Measurements from ENCODE around the gene PPP1R3F. TPM values are rescaled to one million over a fixed set of nuclear protein-coding genes. Genes with fewer than 3 reads are reported as not detected.
"Not testable (repeated sequence)": the region's sequence is repeated elsewhere in the genome, so short reads cannot be mapped to it uniquely, and the experiment has no call there.

PPP1R3F gene
- total RNA-seq, 1 donor from 2014 or later, result 5.7 TPM

- DNase-seq (ENCODE audit: extremely low read depth, low read depth, low spot score), result no peak
Measured at GRCh38 chrX:49310371-49310770, 40.8 kb downstream of the PPP1R3F start.

GRCh38 chrX:49312176-49312575 lies 42.6 kb downstream of the PPP1R3F start:
- no peak for DNase-seq (ENCODE audit: extremely low read depth, low read depth, low spot score)

GRCh38 chrX:49316085-49316484 lies 46.5 kb downstream of the PPP1R3F start:
- DNase-seq (ENCODE audit: extremely low read depth, low read depth, low spot score), result no peak

GRCh38 chrX:49321737-49322136 lies 52.1 kb downstream of the PPP1R3F start, which contains the start of gene GAGE12J:
Gene GAGE12J (plus strand): TSS chrX:49322037. CDS start chrX:49323194, 1,157 bp downstream.
- not testable (repeated sequence) for DNase-seq (ENCODE audit: extremely low read depth, low read depth, low spot score)

GRCh38 chrX:49322266-49322665 lies 52.7 kb downstream of the PPP1R3F start:
- DNase-seq (ENCODE audit: extremely low read depth, low read depth, low spot score), result not testable (repeated sequence)

- DNase-seq (ENCODE audit: extremely low read depth, low read depth, low spot score), result not testable (repeated sequence)
Measured at GRCh38 chrX:49323735-49324134, 54.1 kb downstream of the PPP1R3F start.

- not testable (repeated sequence) for DNase-seq (ENCODE audit: extremely low read depth, low read depth, low spot score)
Measured at GRCh38 chrX:49330421-49330820, 60.8 kb downstream of the PPP1R3F start.

- not testable (repeated sequence) for DNase-seq (ENCODE audit: extremely low read depth, low read depth, low spot score)
Measured at GRCh38 chrX:49331282-49331681, 61.7 kb downstream of the PPP1R3F start, which contains the start of gene GAGE13. Gene GAGE13 (plus strand): TSS chrX:49331582. CDS start chrX:49332738, 1,156 bp downstream.

- DNase-seq (ENCODE audit: extremely low read depth, low read depth, low spot score), result not testable (repeated sequence)
Measured at GRCh38 chrX:49331841-49332240, 62.2 kb downstream of the PPP1R3F start.

Other genes with a start within 250 kb of the PPP1R3F start
- 50.1 and 72.2 TPM in 2 replicates for gene TFE3, start 226.4 kb upstream of the PPP1R3F start, total RNA-seq
- gene CCDC120, start 210.8 kb upstream of the PPP1R3F start, total RNA-seq, result 2.3 and 5.7 TPM in 2 replicates
- 14.1 and 34.1 TPM in 2 replicates for gene PRAF2, start 195.8 kb upstream of the PPP1R3F start, total RNA-seq
- gene WDR45, start 189.9 kb upstream of the PPP1R3F start, total RNA-seq, result 33.4 and 49.3 TPM in 2 replicates
- gene GPKOW, start 146.1 kb upstream of the PPP1R3F start, total RNA-seq, result 21.0 and 32.6 TPM in 2 replicates
- gene MAGIX, start 107.0 kb upstream of the PPP1R3F start, total RNA-seq, result 1.2 and 1.4 TPM in 2 replicates
- 50.4 and 50.9 TPM in 2 replicates for gene PLP2, start 97.9 kb upstream of the PPP1R3F start, total RNA-seq
- gene PRICKLE3, start 83.4 kb upstream of the PPP1R3F start, total RNA-seq, result 8.1 and 15.6 TPM in 2 replicates
- 0.18 TPM in 1 of 2 replicates, not detected in the other for gene SYP, start 69.6 kb upstream of the PPP1R3F start, total RNA-seq
- gene CACNA1F, start 36.5 kb upstream of the PPP1R3F start, total RNA-seq, result under 0.01 TPM in 1 of 2 replicates, not detected in the other
- gene CCDC22, start 34.3 kb upstream of the PPP1R3F start, total RNA-seq, result 19.5 and 22.1 TPM in 2 replicates
- gene FOXP3, start 5.1 kb upstream of the PPP1R3F start, total RNA-seq, result not detected in 2 replicates
- not detected in 2 replicates for gene GAGE10, start 33.9 kb downstream of the PPP1R3F start, total RNA-seq
- gene GAGE12J, start 52.2 kb downstream of the PPP1R3F start, total RNA-seq, result not detected in 2 replicates
- gene GAGE13, start 61.8 kb downstream of the PPP1R3F start, total RNA-seq, result not detected in 2 replicates